H1 (cell line): Measurements from ENCODE around the gene ABHD15.

Experiments
- CBX5 ChIP-seq: fragments of 300-800, 300-1000 bp; sonication (generic); IDR thresholded peaks from 2 replicates; pipeline ENCODE4 v1.7.1; 2016; ENCODE audit warnings: antibody characterized with exemption, low read length, low read depth
- EZH2 ChIP-seq: fragments of 200-600 bp; sonication (generic); IDR thresholded peaks from 2 replicates; pipeline ENCODE4 v1.7.1; 2012; ENCODE audit warnings: low read depth, mild to moderate bottlenecking, moderate library complexity, low read length, inconsistent platforms; ENCODE audit not compliant: severe bottlenecking
- GABPA ChIP-seq: IDR thresholded peaks from 2 replicates; pipeline ENCODE4 v1.6.1; 2011; ENCODE audit warnings: mild to moderate bottlenecking, low read length, moderate library complexity, borderline replicate concordance; ENCODE audit not compliant: insufficient read depth
- JUND ChIP-seq: IDR thresholded peaks from 2 replicates; pipeline ENCODE4 v1.6.1; 2011; ENCODE audit warnings: mild to moderate bottlenecking, improper control_type of control experiment, low read length
- POLR2A ChIP-seq, 2 experiments: IDR thresholded peaks; 1 replicate in 1 of 2; 2 replicates in 1 of 2; pipeline ENCODE4 v1.6.1; 2011; ENCODE audit warnings: low read depth in 2 of 2, low read length in 2 of 2, mild to moderate bottlenecking in 2 of 2; ENCODE audit errors: control extremely low read depth in 1 of 2
- POLR2AphosphoS5 ChIP-seq: IDR thresholded peaks from 2 replicates; pipeline ENCODE4 v1.6.1; 2011; ENCODE audit warnings: low read depth, low read length
- RAD21 ChIP-seq, 2 experiments: IDR thresholded peaks in 1 of 2; conservative IDR thresholded peaks in 1 of 2; 2 replicates each; pipeline ENCODE4 v1.6.1; 2011; ENCODE audit warnings: low read depth in 2 of 2, low read length in 2 of 2, improper control_type of control experiment in 1 of 2, inconsistent platforms in 1 of 2, mild to moderate bottlenecking in 1 of 2, moderate library complexity in 1 of 2
- SRF ChIP-seq: IDR thresholded peaks from 2 replicates; pipeline ENCODE4 v1.6.1; 2011; ENCODE audit warnings: mild to moderate bottlenecking, low read depth, low read length, moderate library complexity
- TAF1 ChIP-seq: IDR thresholded peaks from 2 replicates; pipeline ENCODE4 v1.6.1; 2011; ENCODE audit warnings: mild to moderate bottlenecking, low read depth, low read length
- ZNF274 ChIP-seq: IDR thresholded peaks from 2 replicates; pipeline ENCODE4 v1.7.0; 2012; ENCODE audit warnings: low read length, borderline replicate concordance; ENCODE audit errors: extremely low read depth
- TF ChIP-seq, protein P1 (sequence below), 3 experiments: IDR thresholded peaks; 1 replicate in 2 of 3; 2 replicates in 1 of 3; pipeline versions ENCODE4 v1.5.1 to v1.6.1; 2011; ENCODE audit warnings: low read length in 3 of 3, mild to moderate bottlenecking in 3 of 3, inconsistent platforms in 2 of 3, low read depth in 1 of 3, moderate library complexity in 1 of 3; ENCODE audit not compliant: insufficient read depth in 1 of 3; ENCODE audit errors: control extremely low read depth in 1 of 3
- TF ChIP-seq, protein P2 (sequence below): IDR thresholded peaks from 2 replicates; pipeline ENCODE4 v1.6.1; 2012; ENCODE audit warnings: inconsistent platforms
- TF ChIP-seq, protein P3 (sequence below): IDR thresholded peaks from 2 replicates; pipeline ENCODE4 v1.6.1; 2012; ENCODE audit warnings: inconsistent platforms

DNA sequence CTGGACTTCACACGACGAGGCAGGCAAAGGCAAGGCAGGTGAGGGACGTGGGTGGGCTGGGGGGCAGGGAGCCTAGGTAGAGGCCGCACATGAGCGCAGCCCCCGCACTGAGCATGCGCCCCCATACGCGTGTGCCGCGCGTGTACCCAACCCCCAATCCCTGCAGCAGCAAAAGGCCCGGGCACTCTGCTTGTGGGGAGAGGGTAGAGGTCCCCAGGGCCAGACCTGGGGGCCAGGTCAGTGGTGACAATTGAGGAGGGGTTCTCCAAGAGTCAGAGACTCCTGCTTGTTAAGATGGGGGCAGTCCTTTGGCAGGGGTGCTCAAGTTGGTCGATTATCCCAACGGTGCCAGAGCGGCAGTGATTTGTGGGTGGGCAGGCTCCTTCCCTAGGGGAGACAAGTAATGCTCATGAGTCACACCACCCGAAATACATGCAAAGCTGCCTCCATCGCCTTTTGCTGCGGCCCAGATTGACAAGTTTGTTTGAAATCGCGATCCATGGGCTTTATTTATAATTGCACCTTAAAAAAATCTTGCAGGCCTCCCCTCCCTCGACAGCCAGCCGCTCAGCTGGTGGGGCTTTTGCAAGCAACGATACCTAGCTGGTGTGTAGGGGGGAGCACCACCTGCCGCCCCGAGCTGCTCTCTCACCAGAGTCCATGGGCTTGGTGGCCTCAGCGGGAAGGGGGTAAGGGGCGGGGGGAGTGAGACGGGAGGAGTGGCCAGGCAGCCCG is 23.7 kb upstream of the ABHD15 start:
- TF ChIP-seq, protein P1, sequence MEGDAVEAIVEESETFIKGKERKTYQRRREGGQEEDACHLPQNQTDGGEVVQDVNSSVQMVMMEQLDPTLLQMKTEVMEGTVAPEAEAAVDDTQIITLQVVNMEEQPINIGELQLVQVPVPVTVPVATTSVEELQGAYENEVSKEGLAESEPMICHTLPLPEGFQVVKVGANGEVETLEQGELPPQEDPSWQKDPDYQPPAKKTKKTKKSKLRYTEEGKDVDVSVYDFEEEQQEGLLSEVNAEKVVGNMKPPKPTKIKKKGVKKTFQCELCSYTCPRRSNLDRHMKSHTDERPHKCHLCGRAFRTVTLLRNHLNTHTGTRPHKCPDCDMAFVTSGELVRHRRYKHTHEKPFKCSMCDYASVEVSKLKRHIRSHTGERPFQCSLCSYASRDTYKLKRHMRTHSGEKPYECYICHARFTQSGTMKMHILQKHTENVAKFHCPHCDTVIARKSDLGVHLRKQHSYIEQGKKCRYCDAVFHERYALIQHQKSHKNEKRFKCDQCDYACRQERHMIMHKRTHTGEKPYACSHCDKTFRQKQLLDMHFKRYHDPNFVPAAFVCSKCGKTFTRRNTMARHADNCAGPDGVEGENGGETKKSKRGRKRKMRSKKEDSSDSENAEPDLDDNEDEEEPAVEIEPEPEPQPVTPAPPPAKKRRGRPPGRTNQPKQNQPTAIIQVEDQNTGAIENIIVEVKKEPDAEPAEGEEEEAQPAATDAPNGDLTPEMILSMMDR (IDR thresholded peaks at IDR 0.05; ENCODE audit: control extremely low read depth in 1 of 3, insufficient read depth in 1 of 3, low read depth in 1 of 3, low read length in 3 of 3): no peak
- TF ChIP-seq EZH2 (no peak), RAD21 (IDR thresholded peaks at IDR 0.05 in 1 of 2, conservative IDR thresholded peaks at IDR 0.05 in 1 of 2; ENCODE audit: low read depth in 2 of 2, low read length in 2 of 2) (no peak), GABPA (no peak), POLR2A (IDR thresholded peaks at IDR 0.05; ENCODE audit: control extremely low read depth in 1 of 2, low read depth in 2 of 2, low read length in 2 of 2) (no peak), CBX5 (no peak), SRF (no peak), TAF1 (no peak), JUND (no peak), POLR2AphosphoS5 (no peak), ZNF274 (no peak)
- TF ChIP-seq, protein P2, sequence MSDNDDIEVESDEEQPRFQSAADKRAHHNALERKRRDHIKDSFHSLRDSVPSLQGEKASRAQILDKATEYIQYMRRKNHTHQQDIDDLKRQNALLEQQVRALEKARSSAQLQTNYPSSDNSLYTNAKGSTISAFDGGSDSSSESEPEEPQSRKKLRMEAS: no peak
- TF ChIP-seq, protein P3, sequence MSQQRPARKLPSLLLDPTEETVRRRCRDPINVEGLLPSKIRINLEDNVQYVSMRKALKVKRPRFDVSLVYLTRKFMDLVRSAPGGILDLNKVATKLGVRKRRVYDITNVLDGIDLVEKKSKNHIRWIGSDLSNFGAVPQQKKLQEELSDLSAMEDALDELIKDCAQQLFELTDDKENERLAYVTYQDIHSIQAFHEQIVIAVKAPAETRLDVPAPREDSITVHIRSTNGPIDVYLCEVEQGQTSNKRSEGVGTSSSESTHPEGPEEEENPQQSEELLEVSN: no peak
